ENCODE data around the gene AGPAT1. TPM values are rescaled to one million over a fixed set of nuclear protein-coding genes. Genes with fewer than 3 reads are reported as not detected.

The AGPAT1 gene
- polyA plus RNA-seq, 1 donor (not counting 4 experiments of a cell fraction or from before 2014, with no cell fraction given), result 46.4 TPM

- no peak for FAIRE-seq
- Histone ChIP-seq H3K9ac (ENCODE audit: control insufficient read depth, extremely low read depth, insufficient read depth, low read length) (no peak overlapping the region), H3K9me1 (ENCODE audit: control insufficient read depth, extremely low read depth, insufficient read depth, low read length) (no peaks in the 10 kb centered on the region), H3K9me3 (ENCODE audit: control insufficient read depth, low read depth, low read length) (no peaks in the 10 kb centered on the region), H3K4me2 (ENCODE audit: control insufficient read depth, extremely low read depth, insufficient read depth, low read depth, low read length) (no peak overlapping the region), H4K20me1 (ENCODE audit: control insufficient read depth, extremely low read depth, insufficient read depth, low read length) (no peaks in the 10 kb centered on the region), H3K36me3 (ENCODE audit: control insufficient read depth in 2 of 2, extremely low read depth in 1 of 2, insufficient read depth in 2 of 2, low read length in 2 of 2) (no peaks in the 10 kb centered on the region), H3K27me3 (ENCODE audit: control insufficient read depth, extremely low read depth, insufficient read depth, low read length) (no peaks in the 10 kb centered on the region), H2AFZ (ENCODE audit: control insufficient read depth, low read length) (no peak overlapping the region), H3K27ac (ENCODE audit: control insufficient read depth, insufficient read depth, low read length) (no peak overlapping the region), H3K79me2 (ENCODE audit: control insufficient read depth, insufficient read depth, low read length) (no peaks in the 10 kb centered on the region), H3K4me1 (ENCODE audit: control insufficient read depth, extremely low read depth, insufficient read depth, low read length) (no peaks in the 10 kb centered on the region), H3K4me3 (ENCODE audit: control insufficient read depth in 2 of 3, extremely low read depth in 1 of 3, insufficient read depth in 2 of 3, low read depth in 1 of 3, low read length in 3 of 3) (no peak overlapping the region)
- TF ChIP-seq EZH2 (IDR thresholded peaks at IDR 0.05; ENCODE audit: low read length) (no peak), CTCF (optimal IDR thresholded peaks at IDR 0.05 in 1 of 3, IDR thresholded peaks at IDR 0.05 in 1 of 3, conservative IDR thresholded peaks at IDR 0.05 in 1 of 3; ENCODE audit: extremely low read depth in 1 of 3, insufficient read depth in 2 of 3, low read length in 3 of 3) (no peak)
- dilution Hi-C loops (cut with MboI; ENCODE audit: extremely low pct_ligation_motif_present, low sequenced_read_pairs), result no loop called here
- no peak for DNase-seq (ENCODE audit: low read depth, low spot score)
Observed at GRCh38 chr6:32140420-32141046, 35.4 kb downstream of the AGPAT1 start.

- H3K27me3 ChIP-seq (ENCODE audit: control insufficient read depth, extremely low read depth, insufficient read depth, low read length), result no peaks in the 10 kb centered on the region
- H3K4me2 ChIP-seq (ENCODE audit: control insufficient read depth, extremely low read depth, insufficient read depth, low read depth, low read length), result no peak overlapping the region
- H3K9me1 ChIP-seq (ENCODE audit: control insufficient read depth, extremely low read depth, insufficient read depth, low read length), result no peaks in the 10 kb centered on the region
- DNase-seq (ENCODE audit: low read depth, low spot score) (no peak), FAIRE-seq (no peak)
- dilution Hi-C loops (cut with MboI; ENCODE audit: extremely low pct_ligation_motif_present, low sequenced_read_pairs), result no loop called here
- no peaks in the 10 kb centered on the region for H3K4me1 ChIP-seq (ENCODE audit: control insufficient read depth, extremely low read depth, insufficient read depth, low read length)
- TF ChIP-seq CTCF (optimal IDR thresholded peaks at IDR 0.05 in 1 of 3, IDR thresholded peaks at IDR 0.05 in 1 of 3, conservative IDR thresholded peaks at IDR 0.05 in 1 of 3; ENCODE audit: extremely low read depth in 1 of 3, insufficient read depth in 2 of 3, low read length in 3 of 3), result no peak
- no peak for TF ChIP-seq EZH2 (IDR thresholded peaks at IDR 0.05; ENCODE audit: low read length)
- H2AFZ ChIP-seq (ENCODE audit: control insufficient read depth, low read length), result no peak overlapping the region
- no peak overlapping the region for H3K27ac ChIP-seq (ENCODE audit: control insufficient read depth, insufficient read depth, low read length)
- H3K9me3 ChIP-seq (ENCODE audit: control insufficient read depth, low read depth, low read length), result no peaks in the 10 kb centered on the region
- no peak overlapping the region for H3K9ac ChIP-seq (ENCODE audit: control insufficient read depth, extremely low read depth, insufficient read depth, low read length)
- no peaks in the 10 kb centered on the region for H3K36me3 ChIP-seq (ENCODE audit: control insufficient read depth in 2 of 2, extremely low read depth in 1 of 2, insufficient read depth in 2 of 2, low read length in 2 of 2)
- no peaks in the 10 kb centered on the region for H3K79me2 ChIP-seq (ENCODE audit: control insufficient read depth, insufficient read depth, low read length)
- no peak overlapping the region for H3K4me3 ChIP-seq (ENCODE audit: control insufficient read depth in 2 of 3, extremely low read depth in 1 of 3, insufficient read depth in 2 of 3, low read depth in 1 of 3, low read length in 3 of 3)
- no peaks in the 10 kb centered on the region for H4K20me1 ChIP-seq (ENCODE audit: control insufficient read depth, extremely low read depth, insufficient read depth, low read length)
Observed at GRCh38 chr6:32139590-32139989, 36.3 kb downstream of the AGPAT1 start.

Measured in keratinocyte (primary cell).